Stimulated activated CD4-positive, alpha-beta T cell treated with anti-CD3 and anti-CD28 coated beads, TNF-alpha, amount 100 ng/mL, for 4 hours (primary cell): ENCODE measurements around the gene LBX1.
"Not testable (repeated sequence)": the region's sequence is repeated elsewhere in the genome, so short reads cannot be mapped to it uniquely, and the experiment has no call there.

Source experiments
- DNase-seq, 3 experiments: peaks; one replicate each; pipeline ENCODE4 v3.0.0-alpha.2; 2020; ENCODE audit warnings: low read depth in 3 of 3

Gene LBX1

DNA sequence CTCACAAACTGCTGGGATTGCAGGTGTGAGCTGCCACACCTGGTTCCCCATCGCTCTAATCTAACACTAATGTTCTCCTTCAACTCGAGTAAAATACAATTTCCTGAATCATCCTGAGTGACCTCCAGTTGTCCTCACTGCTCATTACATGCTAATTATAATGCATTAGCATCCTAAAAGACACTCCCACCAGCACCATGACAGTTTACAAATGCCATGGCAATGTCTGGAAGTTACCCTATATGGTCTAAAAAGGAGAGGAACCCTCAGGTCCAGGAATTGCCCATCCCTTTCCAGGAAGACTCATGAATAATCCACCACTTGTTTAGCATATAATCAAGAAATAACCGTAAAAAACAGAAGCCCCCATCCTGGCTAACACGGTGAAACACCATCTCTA lies 26.6 kb downstream of the LBX1 start:
- not testable (repeated sequence) for DNase-seq

DNA sequence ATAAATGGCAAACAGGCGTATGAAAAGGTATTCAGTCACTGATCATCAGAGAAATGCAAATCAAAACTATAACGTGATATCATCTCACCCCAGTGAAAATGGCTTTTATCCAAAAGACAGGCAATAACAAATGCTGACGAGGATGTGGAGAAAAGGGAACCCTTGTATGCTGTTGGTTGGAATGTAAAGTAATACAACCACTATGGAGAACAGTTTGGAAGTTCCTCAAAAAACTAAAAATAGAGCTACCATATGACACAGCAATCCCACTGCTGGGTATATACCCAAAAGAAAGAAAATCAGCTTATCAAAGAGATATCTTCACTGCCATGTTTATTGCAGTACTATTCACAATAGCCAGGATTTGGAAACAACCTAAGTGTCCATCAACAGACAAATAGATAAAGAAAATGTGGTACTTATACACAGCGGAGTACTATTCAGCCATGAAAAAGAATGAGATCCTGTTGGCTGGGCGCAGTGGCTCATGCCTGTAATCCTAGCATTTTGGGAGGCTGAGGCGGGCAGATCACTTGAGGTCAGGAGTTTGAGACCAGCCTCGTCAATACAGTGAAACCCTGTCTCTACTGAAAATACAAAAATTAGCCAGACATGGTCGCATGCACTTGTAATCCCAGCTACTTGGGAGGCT lies 30.8 kb downstream of the LBX1 start:
- not testable (repeated sequence) for DNase-seq

DNA sequence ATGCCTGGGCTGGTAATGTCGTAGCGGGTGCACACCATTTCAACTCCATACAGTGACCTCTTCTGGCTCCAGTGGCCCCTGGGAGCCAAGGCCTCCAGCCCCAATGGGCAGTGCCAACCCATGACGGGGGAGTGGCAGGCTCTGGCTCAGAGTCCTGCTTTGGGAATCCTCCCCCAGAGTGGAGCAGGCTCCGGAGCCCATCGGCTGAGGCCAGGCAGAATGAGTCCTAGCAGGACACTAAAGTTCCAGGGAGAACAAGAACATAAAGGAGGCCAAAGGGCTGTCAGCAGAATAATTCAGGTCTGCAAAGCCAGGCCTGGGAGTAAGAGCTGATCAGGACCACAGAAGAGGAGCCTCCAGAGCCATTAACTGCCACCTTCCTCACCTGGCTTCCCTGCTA lies 33.3 kb downstream of the LBX1 start:
- DNase-seq = no peak

- no peak for DNase-seq
These were observed 39.5 kb downstream of the LBX1 start for GRCh38 chr10:101189461-101190401.

- no peak for DNase-seq
These were observed 40.3 kb downstream of the LBX1 start for GRCh38 chr10:101188942-101189341.

DNA sequence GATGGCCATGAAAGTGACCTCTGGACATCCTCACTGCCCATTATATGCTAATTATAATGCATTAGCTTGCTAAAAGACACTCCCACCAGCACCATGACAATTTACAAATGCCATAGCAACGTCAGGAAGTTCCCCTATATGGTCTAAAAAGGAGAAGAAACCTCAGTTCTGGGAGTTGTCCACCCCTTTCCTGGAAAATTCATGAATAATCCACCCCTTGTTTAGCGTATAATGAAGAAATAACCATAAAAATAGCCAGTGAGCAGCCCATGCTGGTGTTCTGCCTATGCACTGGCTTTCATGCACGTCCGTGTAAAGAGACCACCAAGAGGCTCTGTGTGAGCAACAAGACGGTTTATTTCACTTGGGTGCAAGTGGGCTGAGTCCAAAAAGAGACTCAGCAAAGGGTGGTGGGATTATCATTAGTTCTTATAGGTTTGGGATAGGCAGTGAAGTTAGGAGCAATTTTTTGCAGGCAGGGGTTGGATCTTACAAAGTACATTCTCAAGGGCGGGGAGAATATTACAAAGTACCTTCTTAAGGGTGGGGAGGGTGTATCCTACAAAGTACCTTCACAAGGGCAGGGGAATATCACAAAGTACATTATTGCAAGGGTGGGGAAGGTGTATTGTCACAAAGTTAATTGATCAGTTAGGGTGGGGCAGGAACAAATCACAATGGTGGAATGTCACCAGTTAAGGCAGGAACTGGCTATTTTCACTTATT lies 45.6 kb downstream of the LBX1 start:
- no peak for DNase-seq

DNA sequence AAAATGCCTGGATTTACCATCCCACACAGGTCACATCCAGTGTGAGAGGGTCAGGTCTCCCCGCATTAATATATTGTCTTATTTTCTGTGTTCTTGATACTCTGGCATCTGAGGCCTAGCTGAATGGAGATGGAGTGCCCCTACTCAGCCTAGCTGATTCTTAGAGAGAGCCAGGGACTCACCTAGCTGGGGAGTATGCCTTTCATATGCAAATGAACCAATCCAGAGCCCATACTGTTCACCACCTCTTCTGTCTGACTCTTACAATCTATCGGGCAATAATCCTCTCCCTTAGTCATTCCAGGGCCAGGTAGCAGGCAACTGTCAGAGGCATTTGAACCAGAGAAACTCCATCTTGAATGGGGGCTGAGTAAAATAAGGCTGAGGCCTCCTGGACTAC lies 46.3 kb downstream of the LBX1 start:
- no peak for DNase-seq
